Measurements from ENCODE around the gene GLIS1. TPM values are rescaled to one million over a fixed set of nuclear protein-coding genes. Genes with fewer than 3 reads are reported as not detected.

The GLIS1 gene
- polyA plus RNA-seq, 1 donor from 2014 or later = not detected

GRCh38 chr1:53481456-53481855, 257.5 kb downstream of the GLIS1 start:
- Histone ChIP-seq H3K9ac (ENCODE audit: low read length) (no peak overlapping the region), H4K20me1 (ENCODE audit: insufficient read depth) (no peaks in the 10 kb centered on the region), H3K27ac (ENCODE audit: low read length) (no peak overlapping the region), H3K9me3 (ENCODE audit: low read length) (no peaks in the 10 kb centered on the region), H3K4me3 (ENCODE audit: low read length) (no peak overlapping the region), H3K9me2 (ENCODE audit: insufficient read depth, low read length) (no peaks in the 10 kb centered on the region), H3K79me2 (replicated peaks; ENCODE audit: insufficient read depth, low read length) (no peaks in the 10 kb centered on the region), H3K4me2 (ENCODE audit: low read length) (no peak overlapping the region), H2AFZ (ENCODE audit: low read depth, low read length) (no peak overlapping the region), H3F3A (ENCODE audit: insufficient read depth, low read length, poor library complexity, severe bottlenecking) (no peaks in the 10 kb centered on the region), H3K27me3 (ENCODE audit: insufficient read depth, low read depth, low read length) (no peaks in the 10 kb centered on the region), H3K36me3 (ENCODE audit: insufficient read depth, low read length) (no peaks in the 10 kb centered on the region)
- TF ChIP-seq CTCF (IDR thresholded peaks at IDR 0.05; ENCODE audit: poor library complexity, severe bottlenecking) (no peak), SMC3 (conservative IDR thresholded peaks at IDR 0.05; ENCODE audit: poor library complexity) (no peak), RAD21 (conservative IDR thresholded peaks at IDR 0.05) (no peak), REST (IDR thresholded peaks at IDR 0.05; ENCODE audit: borderline replicate concordance) (no peak)

GRCh38 chr1:53480678-53481077, 258.3 kb downstream of the GLIS1 start:
- Histone ChIP-seq H3K27ac (ENCODE audit: low read length) (no peak overlapping the region), H3K79me2 (replicated peaks; ENCODE audit: insufficient read depth, low read length) (no peaks in the 10 kb centered on the region), H3K9me3 (ENCODE audit: low read length) (no peaks in the 10 kb centered on the region), H3F3A (ENCODE audit: insufficient read depth, low read length, poor library complexity, severe bottlenecking) (no peaks in the 10 kb centered on the region), H3K9ac (ENCODE audit: low read length) (no peak overlapping the region), H3K36me3 (ENCODE audit: insufficient read depth, low read length) (no peaks in the 10 kb centered on the region), H3K9me2 (ENCODE audit: insufficient read depth, low read length) (no peaks in the 10 kb centered on the region), H3K4me2 (ENCODE audit: low read length) (no peak overlapping the region), H3K27me3 (ENCODE audit: insufficient read depth, low read depth, low read length) (no peaks in the 10 kb centered on the region), H2AFZ (ENCODE audit: low read depth, low read length) (no peak overlapping the region), H3K4me3 (ENCODE audit: low read length) (no peak overlapping the region), H4K20me1 (ENCODE audit: insufficient read depth) (no peaks in the 10 kb centered on the region)
- no peak for TF ChIP-seq EP300 (conservative IDR thresholded peaks at IDR 0.05; ENCODE audit: poor library complexity, severe bottlenecking)
- no peak for TF ChIP-seq RAD21 (conservative IDR thresholded peaks at IDR 0.05)
- no peak for TF ChIP-seq SMC3 (conservative IDR thresholded peaks at IDR 0.05; ENCODE audit: poor library complexity)
- no peak for TF ChIP-seq CTCF (IDR thresholded peaks at IDR 0.05; ENCODE audit: poor library complexity, severe bottlenecking)
- no peak for TF ChIP-seq MXI1 (conservative IDR thresholded peaks at IDR 0.05; ENCODE audit: poor library complexity, severe bottlenecking)
- TF ChIP-seq TAF1 (IDR thresholded peaks at IDR 0.05; ENCODE audit: low read depth) = no peak
- no peak for TF ChIP-seq POLR2AphosphoS5 (IDR thresholded peaks at IDR 0.05)
- TF ChIP-seq EZH2 (IDR thresholded peaks at IDR 0.05; ENCODE audit: borderline replicate concordance, insufficient read depth, low read length, poor library complexity, severe bottlenecking) = no peak
- TF ChIP-seq REST (IDR thresholded peaks at IDR 0.05; ENCODE audit: borderline replicate concordance) = no peak

All from neural cell (in vitro differentiated cells).